Adrenal gland (tissue), 12 donors: ENCODE data around the gene TEDC1. TPM values are rescaled to one million over a fixed set of nuclear protein-coding genes. Genes with fewer than 3 reads are reported as not detected.
A peak's percentile ranks its signal among the peaks of the same experiment; 100 is the strongest.

Experiments
- DNase-seq, 7 donors: peaks; one replicate each; pipeline ENCODE4 v3.0.0-alpha.2; 2019 to 2020
- H3K27ac ChIP-seq, 5 donors: fragments of 200-600 bp; sonication (generic) in 4 of 5; 1 replicate in 3 of 5; 2 replicates in 2 of 5; pipeline versions ENCODE4 v1.5.1 to v1.8.0; 2016 to 2020; ENCODE audit warnings: mild to moderate bottlenecking in 1 of 5
- H3K27me3 ChIP-seq: fragments of 200-600 bp; 2 replicates; pipeline ENCODE4 v1.8.0; 2021
- H3K36me3 ChIP-seq, 2 donors: fragments of 200-600 bp; replicated peaks in 1 of 2; 1 replicate in 1 of 2; 2 replicates in 1 of 2; pipeline versions ENCODE4 v1.5.1 to v1.8.0; 2018 to 2022
- H3K4me1 ChIP-seq, 2 donors: fragments of 200-600 bp; replicated peaks in 1 of 2; 1 replicate in 1 of 2; 2 replicates in 1 of 2; pipeline versions ENCODE4 v1.5.1 to v1.8.0; 2018 to 2021
- H3K4me3 ChIP-seq, 4 donors: fragments of 200-600 bp; sonication (generic) in 3 of 4; one replicate each; pipeline ENCODE4 v1.5.1; 2016 to 2018
- H3K9me3 ChIP-seq, 3 donors: fragments of 200-600 bp; sonication (generic) in 1 of 3; replicated peaks in 1 of 3; 1 replicate in 2 of 3; 2 replicates in 1 of 3; pipeline versions ENCODE4 v1.5.1 to v1.8.0; 2016 to 2021
- CTCF ChIP-seq, 6 experiments: fragments of 450-650 bp in 4 of 6; fragments of 200-600 bp in 2 of 6; sonication (generic) in 1 of 6; IDR thresholded peaks; 1 replicate in 5 of 6; 2 replicates in 1 of 6; pipeline versions ENCODE4 v1.5.1 to v1.8.0; 2016 to 2021; ENCODE audit warnings: antibody characterized with exemption in 6 of 6, mild to moderate bottlenecking in 2 of 6, moderate library complexity in 1 of 6
- POLR2A ChIP-seq, 2 donors: fragments of 450-650 bp; IDR thresholded peaks; one replicate each; pipeline ENCODE4 v1.6.1; 2017; ENCODE audit warnings: antibody characterized with exemption in 2 of 2, mild to moderate bottlenecking in 2 of 2, moderate library complexity in 1 of 2
- WGBS, 4 donors: extraction: QIAGEN DNeasy Blood & Tissue Kit in 2 of 4; methylation state at CpG; one replicate each; pipeline versions ENCODE4 v1.1.5 to v1.1.7; 2013 to 2017; 5-methylcytosine and 5-hydroxymethylcytosine counted together
- intact Hi-C, 2 donors: fragments of 100-400 bp; cut with DNase I; formaldehyde crosslinking; loops; one replicate each; pipeline versions ENCODE4 v1.14.1 to v1.15.0; 2022 to 2023
- polyA plus RNA-seq, 3 donors: library from polyadenylated mRNA; stranded (reverse); fragments of 200-250 nt in 2 of 3; fragments of 350-450 nt in 1 of 3; fragmentation: Illumina TruSeq in 1 of 3; extraction: RNeasy Lipid Tissue Mini Kit (QIAGEN cat#74804) in 1 of 3; gene quantifications; one replicate each; pipeline ENCODE4 v1.2.3, GENCODE V29; 2013 to 2014
- total RNA-seq, 9 donors: library from RNA; depleted of rRNA in 4 of 9; stranded (reverse); fragments of >200 nt in 4 of 9; fragments of 120-200 nt in 1 of 9; fragmentation: NEBNext Ultra II Directional in 1 of 9; extraction: Animal tissue kit (Norgen Biotek cat#: 25700) in 1 of 9; gene quantifications; one replicate each; pipeline versions ENCODE4 v1.1.0 to v1.2.4, GENCODE V29; 2013 to 2023
- donor health status: healthy with polysubstance abuse.
- donor health status: Bipolar disorder and iron deficiency.
- donor health status: DM: yes; HTN: yes; CAD: no.
- donor health status: DM: no; HTN: no; CAD: no.
- donor health status: DM: no; HTN: no; CAD: no.
- donor health status: DM: yes; HTN: yes; CAD: no.

Gene TEDC1
- total and polyA plus RNA-seq, 12 donors = 0.24 to 19.1 (median 3.4) TPM

GRCh38 chr14:105475269-105476096 is 15.6 kb upstream of the TEDC1 start:
- WGBS, 4 donors = 0 to 18% (median 15%) methylated on average over 1 to 48 of the region's 48 CpGs
- intact Hi-C loops = no loop called here
- peak in 1 of 7 donors; percentile 48 for DNase-seq

GRCh38 chr14:105476097-105476830 is 14.8 kb upstream of the TEDC1 start:
- Histone ChIP-seq H3K9me3 (no peaks in the 10 kb centered on the region), H3K4me3 (peak overlapping the region in 1 of 4 donors; percentile 77), H3K4me1 (peaks cover 7 to 55% of the 10 kb centered on the region in 2 donors), H3K27me3 (no peaks in the 10 kb centered on the region), H3K27ac (peak overlapping the region in 4 of 5 donors; percentile 18 to 87 (median 58)), H3K36me3 (no peaks in the 10 kb centered on the region)
- TF ChIP-seq POLR2A (IDR thresholded peaks at IDR 0.05) = peak in 1 of 2 donors; percentile 8
- no peak for TF ChIP-seq CTCF (IDR thresholded peaks at IDR 0.05)
- intact Hi-C loops = no loop called here
- WGBS, 4 donors = 24 to 66% (median 41%) methylated on average over 3 to 21 of the region's 21 CpGs
- DNase-seq = peak in 3 of 7 donors; percentile 46 to 55 (median 52)

More at GRCh38 chr14:105475269-105476096, 15.6 kb upstream of the TEDC1 start:
- Histone ChIP-seq H3K4me1 (peaks cover 6 to 50% of the 10 kb centered on the region in 2 donors), H3K36me3 (peaks cover 0 to 3% of the 10 kb centered on the region in 2 donors), H3K27ac (peak overlapping the region in 4 of 5 donors; percentile 28 to 87 (median 58)), H3K27me3 (no peaks in the 10 kb centered on the region), H3K4me3 (peak overlapping the region in 2 of 4 donors; percentile 2 to 77), H3K9me3 (no peaks in the 10 kb centered on the region)
- TF ChIP-seq POLR2A (IDR thresholded peaks at IDR 0.05) (no peak), CTCF (IDR thresholded peaks at IDR 0.05) (no peak)

- 50 to 55% (median 51%) methylated on average over 5 to 16 of the region's 16 CpGs for WGBS, 4 donors
- intact Hi-C loops = no loop called here
- peak overlapping the region in 4 of 5 donors; percentile 18 to 87 (median 50) for H3K27ac ChIP-seq
- no peaks in the 10 kb centered on the region for H3K27me3 ChIP-seq
- peaks cover 13 to 55% of the 10 kb centered on the region in 2 donors for H3K4me1 ChIP-seq
- H3K9me3 ChIP-seq = no peaks in the 10 kb centered on the region
- H3K4me3 ChIP-seq = peak overlapping the region in 1 of 4 donors; percentile 77
- DNase-seq = no peak
- TF ChIP-seq POLR2A (IDR thresholded peaks at IDR 0.05) (no peak), CTCF (IDR thresholded peaks at IDR 0.05) (no peak)
- H3K36me3 ChIP-seq = no peaks in the 10 kb centered on the region
Measured at GRCh38 chr14:105476831-105477659, 14.0 kb upstream of the TEDC1 start.
